Ascending aorta (tissue), 2 donors: ENCODE results near the gene EFHB. TPM values are rescaled to one million over a fixed set of nuclear protein-coding genes. Genes with fewer than 3 reads are reported as not detected.
"Not testable (repeated sequence)": the region's sequence is repeated elsewhere in the genome, so short reads cannot be mapped to it uniquely, and the experiment has no call there.

Experiments used
- DNase-seq, 2 donors: peaks; one replicate each; pipeline ENCODE4 v3.0.0-alpha.2; 2019; ENCODE audit warnings: low spot score in 2 of 2
- H3K27ac ChIP-seq, 2 donors: fragments of 200-600 bp; sonication (generic); one replicate each; pipeline ENCODE4 v1.5.1; 2016 to 2017; ENCODE audit warnings: mild to moderate bottlenecking in 1 of 2
- H3K27me3 ChIP-seq: fragments of 200-600 bp; sonication (generic); one replicate; pipeline ENCODE4 v1.5.1; 2017
- H3K36me3 ChIP-seq, 2 donors: fragments of 200-600 bp; sonication (generic); one replicate each; pipeline ENCODE4 v1.5.1; 2016
- H3K4me1 ChIP-seq, 2 donors: fragments of 200-600 bp; sonication (generic); one replicate each; pipeline ENCODE4 v1.5.1; 2016 to 2017; ENCODE audit warnings: mild to moderate bottlenecking in 1 of 2
- H3K4me3 ChIP-seq, 2 donors: fragments of 200-600 bp; sonication (generic); one replicate each; pipeline ENCODE4 v1.5.1; 2016 to 2017; ENCODE audit warnings: mild to moderate bottlenecking in 1 of 2
- H3K9me3 ChIP-seq, 2 donors: fragments of 200-600 bp; sonication (generic); one replicate each; pipeline ENCODE4 v1.5.1; 2016
- CTCF ChIP-seq, 3 experiments: fragments of 200-600 bp in 2 of 3; fragments of 450-650 bp in 1 of 3; sonication (generic) in 2 of 3; IDR thresholded peaks; one replicate each; pipeline ENCODE4 v1.5.1; 2016 to 2019; ENCODE audit warnings: antibody characterized with exemption in 3 of 3, mild to moderate bottlenecking in 1 of 3, moderate library complexity in 1 of 3
- intact Hi-C: fragments of 100-400 bp; cut with DNase I; formaldehyde crosslinking; loops from one replicate; pipeline ENCODE4 v1.15.1; 2023
- total RNA-seq: library from RNA; depleted of rRNA; stranded (reverse); fragments of >200 nt; gene quantifications from one replicate; pipeline ENCODE4 v1.1.0, GENCODE V29; 2016

The EFHB gene
- total RNA-seq, 1 donor from 2014 or later = not detected

- Histone ChIP-seq H3K9me3 (no peaks in the 10 kb centered on the region), H3K27me3 (no peaks in the 10 kb centered on the region), H3K4me3 (no peak overlapping the region), H3K27ac (no peak overlapping the region), H3K36me3 (no peaks in the 10 kb centered on the region), H3K4me1 (no peaks in the 10 kb centered on the region)
- intact Hi-C loops = no loop called here
- DNase-seq = no peak
- no peak for TF ChIP-seq CTCF (IDR thresholded peaks at IDR 0.05)
Measured at GRCh38 chr3:19901337-19901736, 32.7 kb downstream of the EFHB start.

GRCh38 chr3:19899833-19900232 lies 34.2 kb downstream of the EFHB start:
- H3K4me1 ChIP-seq, H3K36me3 ChIP-seq, H3K9me3 ChIP-seq, DNase-seq, H3K27me3 ChIP-seq, H3K27ac ChIP-seq, intact Hi-C loops, H3K4me3 ChIP-seq: not testable (repeated sequence)

DNA sequence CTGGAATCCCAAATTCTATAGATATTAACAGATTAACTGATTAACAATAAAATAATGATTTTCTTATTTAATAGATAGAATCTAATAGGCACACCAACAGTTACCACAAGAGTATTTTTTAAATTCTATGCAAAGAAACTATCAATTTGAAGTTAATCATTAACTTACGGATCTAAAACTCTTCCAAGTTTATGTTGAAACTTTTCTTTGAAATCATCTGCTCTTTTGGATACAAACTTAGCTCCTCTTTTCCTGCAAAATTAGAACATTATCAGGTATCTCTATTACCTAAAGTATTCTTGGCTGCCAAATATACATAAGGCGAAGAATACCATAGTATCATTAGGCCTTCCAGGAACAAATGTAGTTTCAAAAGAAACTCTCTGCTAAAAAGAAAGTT lies 34.8 kb downstream of the EFHB start:
- Histone ChIP-seq H3K9me3 (no peaks in the 10 kb centered on the region), H3K4me3 (no peak overlapping the region), H3K4me1 (no peaks in the 10 kb centered on the region), H3K36me3 (no peaks in the 10 kb centered on the region), H3K27me3 (no peaks in the 10 kb centered on the region), H3K27ac (no peak overlapping the region)
- no peak for DNase-seq
- intact Hi-C loops = no loop called here
- TF ChIP-seq CTCF (IDR thresholded peaks at IDR 0.05) = no peak

DNA sequence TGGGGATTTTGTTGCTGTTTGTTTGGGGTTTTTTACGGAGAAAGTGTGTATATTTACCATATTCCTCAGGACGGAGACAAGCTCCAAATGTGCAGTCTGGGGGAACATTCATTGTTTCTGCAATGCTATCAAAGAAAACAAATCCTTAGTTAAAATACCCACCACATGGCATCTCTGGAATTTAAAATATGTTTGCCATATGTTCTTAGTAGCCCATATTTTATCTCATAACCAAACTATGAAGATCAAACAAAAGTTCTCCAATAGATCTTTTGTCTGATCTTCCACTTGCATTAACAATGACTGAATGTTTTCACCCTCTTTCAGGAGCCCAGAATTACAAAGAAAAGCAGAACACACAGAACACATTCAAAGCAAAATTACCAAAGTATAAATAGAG lies 35.3 kb downstream of the EFHB start:
- Histone ChIP-seq H3K36me3 (no peaks in the 10 kb centered on the region), H3K27ac (no peak overlapping the region), H3K27me3 (no peaks in the 10 kb centered on the region), H3K4me1 (no peaks in the 10 kb centered on the region), H3K4me3 (no peak overlapping the region), H3K9me3 (no peaks in the 10 kb centered on the region)
- no peak for TF ChIP-seq CTCF (IDR thresholded peaks at IDR 0.05)
- intact Hi-C loops = no loop called here
- DNase-seq = no peak

- peaks cover 0 to 3% of the 10 kb centered on the region in 2 donors for H3K4me1 ChIP-seq
- intact Hi-C loops = no loop called here
- H3K27ac ChIP-seq = no peak overlapping the region
- H3K4me3 ChIP-seq = no peak overlapping the region
- no peaks in the 10 kb centered on the region for H3K36me3 ChIP-seq
- no peaks in the 10 kb centered on the region for H3K27me3 ChIP-seq
- H3K9me3 ChIP-seq = no peaks in the 10 kb centered on the region
- no peak for DNase-seq
- no peak for TF ChIP-seq CTCF (IDR thresholded peaks at IDR 0.05)
Measured at GRCh38 chr3:19891740-19892139, 42.3 kb downstream of the EFHB start.

DNA sequence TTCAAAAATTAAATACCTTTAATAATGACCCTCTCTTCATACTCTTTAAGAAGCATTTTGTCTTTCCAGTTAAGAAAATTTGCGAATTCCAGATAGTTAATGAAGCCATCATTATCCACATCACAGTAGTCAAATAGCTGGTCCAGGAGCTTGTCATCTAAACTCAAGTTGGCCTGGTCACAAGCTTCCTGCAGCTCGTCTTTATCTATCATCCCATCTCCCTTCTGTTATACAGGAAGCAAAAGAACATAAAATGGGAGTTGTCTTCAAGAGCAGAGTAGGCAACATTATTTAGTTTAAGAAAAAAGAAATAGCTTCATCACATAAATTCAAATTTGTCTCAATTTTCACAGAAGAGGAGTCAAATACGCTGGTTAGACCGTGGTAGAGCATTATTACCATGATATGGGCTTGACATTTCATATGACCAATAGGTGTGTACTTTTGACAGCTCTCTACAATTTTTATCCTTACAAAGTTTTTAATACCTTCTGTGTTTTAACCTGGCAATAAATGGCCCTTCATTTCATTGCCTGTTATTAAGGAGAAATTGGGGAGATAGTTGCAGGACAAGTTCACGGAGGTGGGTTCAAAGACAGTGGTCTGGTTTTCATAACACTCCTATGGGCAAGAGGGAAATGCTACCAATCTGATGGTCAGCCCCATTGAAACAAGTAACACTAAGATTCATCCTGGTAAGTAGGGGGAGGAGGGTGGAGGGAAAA lies 45.4 kb downstream of the EFHB start:
- Histone ChIP-seq H3K27ac (peak overlapping the region in 1 of 2 donors; percentile 38), H3K4me3 (peak overlapping the region in 1 of 2 donors; percentile 40), H3K4me1 (peaks cover 0 to 3% of the 10 kb centered on the region in 2 donors), H3K36me3 (no peaks in the 10 kb centered on the region), H3K9me3 (no peaks in the 10 kb centered on the region), H3K27me3 (no peaks in the 10 kb centered on the region)
- TF ChIP-seq CTCF (IDR thresholded peaks at IDR 0.05) = no peak
- intact Hi-C loops = loop anchor here (1.0 kb wide), 1 partner anchor 58 kb away; no protein-coding TSS in a partner anchor
- no peak for DNase-seq

DNA sequence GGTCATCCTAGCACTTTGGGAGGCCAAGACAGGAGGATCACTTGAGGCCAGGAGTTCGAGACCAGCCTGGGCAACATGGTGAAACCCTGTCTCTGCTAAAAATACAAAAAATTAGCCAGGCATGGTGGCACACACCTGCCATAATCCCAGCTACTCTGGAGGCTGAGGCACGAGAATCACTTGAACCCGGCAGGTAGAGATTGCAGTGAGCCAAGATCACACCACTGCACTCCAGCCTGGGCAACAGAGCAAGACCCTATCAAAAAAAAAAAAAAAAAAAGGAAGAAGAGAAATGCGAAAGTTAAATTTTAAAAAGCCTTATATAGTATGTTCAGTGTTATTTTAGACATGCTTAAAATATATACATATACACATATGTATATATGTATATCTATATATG lies 46.9 kb downstream of the EFHB start:
- intact Hi-C loops, H3K4me1 ChIP-seq, DNase-seq, H3K9me3 ChIP-seq, H3K27me3 ChIP-seq, H3K4me3 ChIP-seq, H3K36me3 ChIP-seq, H3K27ac ChIP-seq: not testable (repeated sequence)
